HG03039 (cell line): ENCODE results near the gene LARP1.
"Not testable (repeated sequence)": the region's sequence is repeated elsewhere in the genome, so short reads cannot be mapped to it uniquely, and the experiment has no call there.

Experiments
- ATAC-seq: cut with Tn5 transposase; IDR thresholded peaks from one replicate; pipeline ENCODE4 v1.9.1; 2021; ENCODE audit warnings: mild to moderate bottlenecking, moderate library complexity; ENCODE audit not compliant: unreplicated experiment

The LARP1 gene

GRCh38 chr5:154820383-154820782 is 65.2 kb downstream of the LARP1 start:
- no peak for ATAC-seq

GRCh38 chr5:154822896-154823295 is 67.7 kb downstream of the LARP1 start:
- not testable (repeated sequence) for ATAC-seq

- no peak for ATAC-seq
Measured at GRCh38 chr5:154823605-154824004, 68.4 kb downstream of the LARP1 start.

- no peak for ATAC-seq
Measured at GRCh38 chr5:154824070-154824469, 68.9 kb downstream of the LARP1 start.

- no peak for ATAC-seq
Measured at GRCh38 chr5:154829181-154829588, 74.0 kb downstream of the LARP1 start.

GRCh38 chr5:154829589-154830218 is 74.5 kb downstream of the LARP1 start:
- ATAC-seq = no peak

- no peak for ATAC-seq
Measured at GRCh38 chr5:154830219-154830595, 75.0 kb downstream of the LARP1 start.

- no peak for ATAC-seq
Measured at GRCh38 chr5:154830596-154830995, 75.4 kb downstream of the LARP1 start.

GRCh38 chr5:154831451-154831850 is 76.3 kb downstream of the LARP1 start:
- no peak for ATAC-seq

- ATAC-seq = not testable (repeated sequence)
Measured at GRCh38 chr5:154832804-154833203, 77.6 kb downstream of the LARP1 start.

GRCh38 chr5:154834053-154834452 is 78.9 kb downstream of the LARP1 start:
- ATAC-seq = no peak

GRCh38 chr5:154835701-154836052 is 80.5 kb downstream of the LARP1 start:
- ATAC-seq = not testable (repeated sequence)

GRCh38 chr5:154836225-154836624 is 81.0 kb downstream of the LARP1 start:
- ATAC-seq = no peak

GRCh38 chr5:154837009-154837901 is 82.1 kb downstream of the LARP1 start:
- ATAC-seq = no peak

- no peak for ATAC-seq
Measured at GRCh38 chr5:154840435-154841272, 85.5 kb downstream of the LARP1 start.

- ATAC-seq = no peak
Measured at GRCh38 chr5:154841273-154841661, 86.1 kb downstream of the LARP1 start.

- ATAC-seq = no peak
Measured at GRCh38 chr5:154842689-154843530, 87.7 kb downstream of the LARP1 start.

- no peak for ATAC-seq
Measured at GRCh38 chr5:154844809-154845208, 89.6 kb downstream of the LARP1 start.

GRCh38 chr5:154849264-154849785 is 94.1 kb downstream of the LARP1 start:
- no peak for ATAC-seq

- ATAC-seq = no peak
Measured at GRCh38 chr5:154849791-154850201, 94.6 kb downstream of the LARP1 start.
